PC-3 (cell line): ENCODE results near the gene RPL22. TPM values are rescaled to one million over a fixed set of nuclear protein-coding genes. Genes with fewer than 3 reads are reported as not detected.
A peak's percentile ranks its signal among the peaks of the same experiment; 100 is the strongest.

Experiments used
- ATAC-seq: fragments of 200-7000 bp; cut with Tn5 transposase; 2 replicates; pipeline ENCODE4 v1.9.1; 2020; ENCODE audit warnings: mild to moderate bottlenecking, moderate library complexity
- BruUV-seq: library from RNA; stranded (reverse); fragments of 400-500 nt; replicated peaks from 2 replicates; lab custom pipeline; 2021; lab: Mats Ljungman, UMichigan
- CTCF ChIA-PET: fragments of 300-600 bp; sonication (Branson Sonifier 250); formaldehyde crosslinking; loops from one replicate; lab custom pipeline; 2022; ENCODE audit warnings: antibody characterized with exemption; lab: Charles Lee
- POLR2A ChIA-PET: fragments of 300-600 bp; sonication (Branson Sonifier 250); formaldehyde crosslinking; loops from one replicate; lab custom pipeline; 2022; ENCODE audit warnings: antibody characterized with exemption; ENCODE audit not compliant: unreplicated experiment; lab: Charles Lee
- DNase-seq: peaks from one replicate; pipeline ENCODE4 v3.0.0-alpha.2; 2015
- H2AFZ ChIP-seq: fragments of 300-600 bp; sonication (generic); 2 replicates; pipeline ENCODE4 v1.6.0; 2016; ENCODE audit warnings: antibody characterized with exemption, low read length
- H3F3A ChIP-seq: fragments of 300-600 bp; sonication (generic); one replicate; pipeline ENCODE4 v1.6.0; 2017; ENCODE audit warnings: antibody characterized with exemption, low read length, control low read depth, mild to moderate bottlenecking; ENCODE audit not compliant: unreplicated experiment
- H3K27ac ChIP-seq: fragments of 300-600 bp; sonication (generic); 2 replicates; pipeline ENCODE4 v1.5.1; 2016; ENCODE audit warnings: mild to moderate bottlenecking, low read length
- H3K27me3 ChIP-seq: fragments of 300-600 bp; sonication (generic); 2 replicates; pipeline ENCODE4 v1.6.1; 2016; ENCODE audit warnings: low read length, mixed read lengths
- H3K36me3 ChIP-seq: fragments of 300-600 bp; sonication (generic); 2 replicates; pipeline ENCODE4 v1.6.1; 2016; ENCODE audit warnings: low read depth, mixed run types, low read length, mixed read lengths
- H3K4me1 ChIP-seq: fragments of 300-600 bp; sonication (generic); 2 replicates; pipeline ENCODE4 v1.5.1; 2016; ENCODE audit warnings: low read length; ENCODE audit not compliant: insufficient read depth
- H3K4me2 ChIP-seq: fragments of 300-600 bp; sonication (generic); 2 replicates; pipeline ENCODE4 v1.6.0; 2016; ENCODE audit warnings: low read length
- H3K4me3 ChIP-seq: fragments of 300-600 bp; sonication (generic); 2 replicates; pipeline ENCODE4 v1.5.1; 2016; ENCODE audit warnings: mild to moderate bottlenecking, low read length, mixed read lengths
- H3K79me2 ChIP-seq: fragments of 300-600 bp; sonication (generic); 2 replicates; pipeline ENCODE4 v1.6.1; 2017; ENCODE audit warnings: low read length, mixed read lengths
- H3K9ac ChIP-seq: fragments of 300-600 bp; sonication (generic); 2 replicates; pipeline ENCODE4 v1.6.0; 2016; ENCODE audit warnings: mild to moderate bottlenecking, low read length
- H3K9me2 ChIP-seq: fragments of 300-600 bp; sonication (generic); replicated peaks from 2 replicates; pipeline ENCODE4 v1.6.1; 2016; ENCODE audit warnings: mixed run types, low read length, mixed read lengths
- H3K9me3 ChIP-seq: fragments of 300-600 bp; sonication (generic); 2 replicates; pipeline ENCODE4 v1.6.1; 2016; ENCODE audit warnings: low read length, mixed read lengths
- H4K20me1 ChIP-seq: fragments of 300-600 bp; sonication (generic); 2 replicates; pipeline ENCODE4 v1.6.1; 2016; ENCODE audit warnings: low read length, mixed read lengths
- EZH2 ChIP-seq: fragments of 300-600 bp; sonication (generic); IDR thresholded peaks from one replicate; pipeline ENCODE4 v1.6.1; 2017; ENCODE audit warnings: antibody characterized with exemption, mild to moderate bottlenecking, low read length; ENCODE audit not compliant: unreplicated experiment
- EZH2phosphoT487 ChIP-seq: fragments of 300-600 bp; sonication (generic); IDR thresholded peaks from 2 replicates; pipeline ENCODE4 v1.6.1; 2018; ENCODE audit warnings: mild to moderate bottlenecking, antibody characterized with exemption, low read length, borderline replicate concordance
- intact Hi-C: fragments of 100-400 bp; cut with micrococcal nuclease; formaldehyde crosslinking; loops from 2 replicates; pipeline ENCODE4 v1.9.0; 2023
- total RNA-seq: library from RNA; depleted of rRNA; stranded (reverse); fragments of >200 nt; gene quantifications from 2 replicates; pipeline ENCODE4 v1.2.3, GENCODE V29; 2014
- TF ChIP-seq, protein P1 (sequence below): fragments of 300-600 bp; sonication (generic); conservative IDR thresholded peaks from 2 replicates; pipeline ENCODE4 v1.5.1; 2017; ENCODE audit warnings: antibody characterized with exemption, low read depth, mild to moderate bottlenecking, low read length

The RPL22 gene
- total RNA-seq, 1 experiment from 2014 or later, result 283 TPM

- no peak for ATAC-seq
- no TSS peak for BruUV-seq
- H3K4me1 ChIP-seq, result peaks cover 22% of the 10 kb centered on the region
- TF ChIP-seq EZH2phosphoT487 (no peak), EZH2 (no peak)
- TF ChIP-seq, protein P1, sequence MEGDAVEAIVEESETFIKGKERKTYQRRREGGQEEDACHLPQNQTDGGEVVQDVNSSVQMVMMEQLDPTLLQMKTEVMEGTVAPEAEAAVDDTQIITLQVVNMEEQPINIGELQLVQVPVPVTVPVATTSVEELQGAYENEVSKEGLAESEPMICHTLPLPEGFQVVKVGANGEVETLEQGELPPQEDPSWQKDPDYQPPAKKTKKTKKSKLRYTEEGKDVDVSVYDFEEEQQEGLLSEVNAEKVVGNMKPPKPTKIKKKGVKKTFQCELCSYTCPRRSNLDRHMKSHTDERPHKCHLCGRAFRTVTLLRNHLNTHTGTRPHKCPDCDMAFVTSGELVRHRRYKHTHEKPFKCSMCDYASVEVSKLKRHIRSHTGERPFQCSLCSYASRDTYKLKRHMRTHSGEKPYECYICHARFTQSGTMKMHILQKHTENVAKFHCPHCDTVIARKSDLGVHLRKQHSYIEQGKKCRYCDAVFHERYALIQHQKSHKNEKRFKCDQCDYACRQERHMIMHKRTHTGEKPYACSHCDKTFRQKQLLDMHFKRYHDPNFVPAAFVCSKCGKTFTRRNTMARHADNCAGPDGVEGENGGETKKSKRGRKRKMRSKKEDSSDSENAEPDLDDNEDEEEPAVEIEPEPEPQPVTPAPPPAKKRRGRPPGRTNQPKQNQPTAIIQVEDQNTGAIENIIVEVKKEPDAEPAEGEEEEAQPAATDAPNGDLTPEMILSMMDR, result no peak
- H3K9me2 ChIP-seq, result no peaks in the 10 kb centered on the region
- no peak for DNase-seq
- no peak overlapping the region for H3K27ac ChIP-seq
- H3K9me3 ChIP-seq, result no peaks in the 10 kb centered on the region
- CTCF ChIA-PET, result no interaction called here
- H3K36me3 ChIP-seq, result no peaks in the 10 kb centered on the region
- no peak overlapping the region for H3K4me2 ChIP-seq
- H3K4me3 ChIP-seq, result no peak overlapping the region
- POLR2A ChIA-PET, result no interaction called here
- H2AFZ ChIP-seq, result no peak overlapping the region
- intact Hi-C loops, result no loop called here
- H3K9ac ChIP-seq, result no peak overlapping the region
- no peaks in the 10 kb centered on the region for H4K20me1 ChIP-seq
- no peaks in the 10 kb centered on the region for H3K27me3 ChIP-seq
- no peaks in the 10 kb centered on the region for H3K79me2 ChIP-seq
- H3F3A ChIP-seq, result no peaks in the 10 kb centered on the region
These were observed 56.7 kb downstream of the RPL22 start for GRCh38 chr1:6142734-6143133.

GRCh38 chr1:6142036-6142621, 57.3 kb downstream of the RPL22 start:
- DNase-seq (no peak), ATAC-seq (no peak)
- H3K4me2 ChIP-seq, result no peak overlapping the region
- no peaks in the 10 kb centered on the region for H3K79me2 ChIP-seq
- no peaks in the 10 kb centered on the region for H3K9me3 ChIP-seq
- intact Hi-C loops, result no loop called here
- H3K27me3 ChIP-seq, result no peaks in the 10 kb centered on the region
- ChIA-PET POLR2A (interaction anchor here (0.7 kb wide), 1 partner anchor 64 kb away, joined by 3 read pairs; no protein-coding TSS in a partner anchor), CTCF (no interaction called here)
- no peak for TF ChIP-seq EZH2phosphoT487
- TF ChIP-seq, protein P1, result no peak
- TF ChIP-seq EZH2, result no peak
- H3F3A ChIP-seq, result no peaks in the 10 kb centered on the region
- H4K20me1 ChIP-seq, result no peaks in the 10 kb centered on the region
- peaks cover 22% of the 10 kb centered on the region for H3K4me1 ChIP-seq
- no peak overlapping the region for H3K9ac ChIP-seq
- H3K36me3 ChIP-seq, result no peaks in the 10 kb centered on the region
- no peak overlapping the region for H3K4me3 ChIP-seq
- H3K9me2 ChIP-seq, result no peaks in the 10 kb centered on the region
- BruUV-seq, result no TSS peak
- H3K27ac ChIP-seq, result no peak overlapping the region
- no peak overlapping the region for H2AFZ ChIP-seq

GRCh38 chr1:6141592-6141991, 57.8 kb downstream of the RPL22 start:
- POLR2A ChIA-PET, result interaction anchor here (0.7 kb wide), 1 partner anchor 65 kb away, joined by 3 read pairs; no protein-coding TSS in a partner anchor
- CTCF ChIA-PET, result interaction anchor here (0.7 kb wide), 1 partner anchor 101 kb away, joined by 3 read pairs; no protein-coding TSS in a partner anchor
- no TSS peak for BruUV-seq

More at GRCh38 chr1:6141592-6141991, 57.8 kb downstream of the RPL22 start:
- Histone ChIP-seq H3K9me3 (no peaks in the 10 kb centered on the region), H3K27ac (no peak overlapping the region), H3K9me2 (no peaks in the 10 kb centered on the region), H3K4me1 (peaks cover 22% of the 10 kb centered on the region), H3F3A (no peaks in the 10 kb centered on the region), H3K4me3 (no peak overlapping the region), H3K79me2 (no peaks in the 10 kb centered on the region), H3K4me2 (no peak overlapping the region), H4K20me1 (no peaks in the 10 kb centered on the region), H3K9ac (no peak overlapping the region), H3K36me3 (no peaks in the 10 kb centered on the region), H2AFZ (no peak overlapping the region), H3K27me3 (no peaks in the 10 kb centered on the region)
- DNase-seq, result peak; percentile 18
- ATAC-seq, result peak; percentile 27
- intact Hi-C loops, result no loop called here
- TF ChIP-seq, protein P1, result peak; percentile 43
- TF ChIP-seq EZH2phosphoT487, result no peak
